AG04450 (cell line): ENCODE measurements around the gene BABAM2. TPM values are rescaled to one million over a fixed set of nuclear protein-coding genes. Genes with fewer than 3 reads are reported as not detected.

ENCODE experiments used
- CTCF ChIA-PET: fragments of 300-600, 350-600 bp; formaldehyde crosslinking; extraction: SDS; loops from one replicate; lab custom pipeline; 2022; ENCODE audit warnings: antibody characterized with exemption, inconsistent platforms; lab: Charles Lee
- POLR2A ChIA-PET: fragments of 350-600 bp; formaldehyde crosslinking; extraction: SDS; loops from one replicate; lab custom pipeline; 2021; ENCODE audit warnings: antibody characterized with exemption, inconsistent platforms; lab: Yijun Ruan, JAX
- DNase-seq: peaks from one replicate; pipeline ENCODE4 v3.0.0-alpha.2; 2011; ENCODE audit warnings: low read depth, low spot score
- H3K27ac ChIP-seq: one replicate; pipeline ENCODE4 v1.5.1; 2012; ENCODE audit warnings: low read depth, low read length, control low read depth
- H3K27me3 ChIP-seq: one replicate; pipeline ENCODE4 v1.6.0; 2012; ENCODE audit warnings: low read length; ENCODE audit not compliant: control insufficient read depth, insufficient read depth
- H3K4me3 ChIP-seq: 2 replicates; pipeline ENCODE4 v1.5.1; 2011; ENCODE audit warnings: mild to moderate bottlenecking, low read depth, low read length, control low read depth
- H3K9me3 ChIP-seq: 2 replicates; pipeline ENCODE4 v1.5.1; 2012; ENCODE audit warnings: low read length; ENCODE audit not compliant: control insufficient read depth, insufficient read depth
- polyA plus RNA-seq: library from polyadenylated mRNA; depleted of rRNA; stranded (reverse); fragments of >200 nt; gene quantifications from 2 replicates; pipeline ENCODE4 v1.2.3, GENCODE V29; 2011
- TF ChIP-seq, protein P1 (sequence below): IDR thresholded peaks from 2 replicates; pipeline ENCODE4 v1.5.1; 2011; ENCODE audit warnings: low read depth, low read length, control low read depth, inconsistent platforms

The BABAM2 gene
- polyA plus RNA-seq, 1 experiment: 44.5 TPM

- TF ChIP-seq, protein P1, sequence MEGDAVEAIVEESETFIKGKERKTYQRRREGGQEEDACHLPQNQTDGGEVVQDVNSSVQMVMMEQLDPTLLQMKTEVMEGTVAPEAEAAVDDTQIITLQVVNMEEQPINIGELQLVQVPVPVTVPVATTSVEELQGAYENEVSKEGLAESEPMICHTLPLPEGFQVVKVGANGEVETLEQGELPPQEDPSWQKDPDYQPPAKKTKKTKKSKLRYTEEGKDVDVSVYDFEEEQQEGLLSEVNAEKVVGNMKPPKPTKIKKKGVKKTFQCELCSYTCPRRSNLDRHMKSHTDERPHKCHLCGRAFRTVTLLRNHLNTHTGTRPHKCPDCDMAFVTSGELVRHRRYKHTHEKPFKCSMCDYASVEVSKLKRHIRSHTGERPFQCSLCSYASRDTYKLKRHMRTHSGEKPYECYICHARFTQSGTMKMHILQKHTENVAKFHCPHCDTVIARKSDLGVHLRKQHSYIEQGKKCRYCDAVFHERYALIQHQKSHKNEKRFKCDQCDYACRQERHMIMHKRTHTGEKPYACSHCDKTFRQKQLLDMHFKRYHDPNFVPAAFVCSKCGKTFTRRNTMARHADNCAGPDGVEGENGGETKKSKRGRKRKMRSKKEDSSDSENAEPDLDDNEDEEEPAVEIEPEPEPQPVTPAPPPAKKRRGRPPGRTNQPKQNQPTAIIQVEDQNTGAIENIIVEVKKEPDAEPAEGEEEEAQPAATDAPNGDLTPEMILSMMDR: no peak
- no peaks in the 10 kb centered on the region for H3K27me3 ChIP-seq
- no peaks in the 10 kb centered on the region for H3K9me3 ChIP-seq
- no peak overlapping the region for H3K27ac ChIP-seq
- no peak overlapping the region for H3K4me3 ChIP-seq
- POLR2A ChIA-PET: no interaction called here
- CTCF ChIA-PET: no interaction called here
- DNase-seq: no peak
These were observed 144.7 kb downstream of the BABAM2 start for GRCh38 chr2:28035163-28035690.

DNA sequence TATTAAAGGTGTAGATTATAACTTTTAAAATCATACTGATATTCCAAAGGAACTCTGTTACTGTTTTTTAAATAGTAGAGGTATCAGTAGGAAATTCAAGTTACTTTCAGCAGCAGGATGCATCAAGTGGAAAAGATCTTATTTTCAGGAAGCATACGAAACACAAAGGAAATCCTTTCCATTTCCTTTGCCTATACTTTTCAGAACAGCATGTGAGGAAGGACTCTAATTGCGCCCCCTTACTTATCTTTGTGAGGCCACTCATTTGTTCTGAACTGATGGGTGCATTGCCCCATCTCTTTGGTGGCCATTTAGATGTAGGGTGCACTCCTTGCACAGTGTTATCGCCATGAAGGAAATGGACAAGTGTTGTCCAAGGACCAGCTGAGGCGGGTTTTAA lies 145.3 kb downstream of the BABAM2 start:
- Histone ChIP-seq H3K9me3 (no peaks in the 10 kb centered on the region), H3K27me3 (no peaks in the 10 kb centered on the region), H3K27ac (no peak overlapping the region), H3K4me3 (no peak overlapping the region)
- ChIA-PET CTCF (no interaction called here), POLR2A (no interaction called here)
- no peak for DNase-seq
- TF ChIP-seq, protein P1: no peak

DNA sequence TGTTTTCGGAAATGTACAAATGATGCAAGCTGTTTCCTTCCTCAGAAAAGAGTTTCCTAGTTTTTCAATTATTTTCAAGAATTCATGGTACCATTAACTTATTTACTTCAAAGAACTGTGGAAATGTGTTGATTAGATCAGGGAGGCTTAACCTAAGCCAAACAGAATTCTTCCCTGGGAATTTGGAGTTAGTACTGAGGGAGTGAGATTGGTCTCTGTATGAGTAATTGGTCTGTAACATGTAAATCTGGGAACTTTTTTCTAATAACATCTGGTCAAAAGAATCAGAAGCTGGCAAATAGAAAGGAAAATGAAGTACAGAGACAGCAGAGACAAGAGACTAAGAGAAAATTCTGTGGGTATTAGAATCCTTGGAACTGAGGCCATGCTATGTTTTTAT lies 145.8 kb downstream of the BABAM2 start:
- ChIA-PET CTCF (no interaction called here), POLR2A (no interaction called here)
- no peaks in the 10 kb centered on the region for H3K9me3 ChIP-seq
- no peaks in the 10 kb centered on the region for H3K27me3 ChIP-seq
- no peak overlapping the region for H3K4me3 ChIP-seq
- no peak for DNase-seq
- TF ChIP-seq, protein P1: no peak
- no peak overlapping the region for H3K27ac ChIP-seq

DNA sequence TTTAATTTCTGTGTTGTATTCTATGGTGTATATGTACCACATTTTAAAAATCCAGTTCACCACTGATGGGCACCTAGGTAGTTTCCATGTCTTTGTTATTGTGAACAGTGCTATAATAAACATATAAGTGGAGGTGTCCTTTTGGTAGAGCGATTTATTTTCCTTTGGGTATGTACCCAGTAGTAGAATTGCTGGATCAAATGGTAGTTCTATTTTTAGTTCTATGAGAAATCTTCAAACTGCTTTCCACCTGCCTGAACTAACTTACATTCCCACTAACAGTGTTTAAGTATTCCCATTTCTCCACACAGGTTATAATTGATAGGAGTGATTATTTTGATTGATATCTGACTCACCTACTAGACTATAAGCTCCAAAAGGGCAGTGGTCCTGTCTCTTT lies 148.2 kb downstream of the BABAM2 start:
- TF ChIP-seq, protein P1: no peak
- no peaks in the 10 kb centered on the region for H3K9me3 ChIP-seq
- ChIA-PET POLR2A (no interaction called here), CTCF (no interaction called here)
- DNase-seq: no peak
- no peaks in the 10 kb centered on the region for H3K27me3 ChIP-seq
- no peak overlapping the region for H3K4me3 ChIP-seq
- no peak overlapping the region for H3K27ac ChIP-seq

DNA sequence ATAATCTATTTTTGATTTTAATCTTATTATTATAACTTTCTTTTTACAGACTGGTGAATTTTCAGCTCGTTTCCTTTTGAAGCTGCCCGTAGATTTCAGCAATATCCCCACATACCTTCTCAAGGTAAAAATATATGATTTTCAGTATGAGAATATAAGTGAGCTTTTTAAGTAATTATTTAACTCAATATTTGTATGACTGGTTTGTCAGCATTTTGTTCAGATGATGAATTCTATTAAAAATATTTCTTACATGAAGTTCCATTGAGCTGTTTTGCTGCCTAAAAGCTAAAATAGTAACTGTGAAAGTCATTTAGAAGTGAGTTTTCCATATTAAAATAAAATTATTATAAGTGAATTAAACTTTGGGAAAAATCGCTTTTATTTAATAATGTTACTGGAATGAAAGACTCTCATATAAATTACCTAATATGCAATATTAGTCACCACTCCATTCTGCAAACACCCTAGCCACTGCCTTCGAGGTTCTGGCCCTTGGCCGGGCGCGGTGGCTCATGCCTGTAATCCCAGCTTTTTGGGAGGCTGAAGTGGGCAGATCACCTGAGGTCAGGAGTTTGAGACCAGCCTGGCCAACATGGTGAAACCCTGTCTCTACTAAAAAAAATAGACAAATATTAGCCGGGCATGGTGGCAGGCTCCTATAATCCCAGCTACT lies 155.3 kb downstream of the BABAM2 start:
- CTCF ChIA-PET: interaction anchor here (0.6 to 1.2 kb wide), 2 partner anchors 18 to 342 kb away, joined by 3 to 4 read pairs; no protein-coding TSS in a partner anchor
- Histone ChIP-seq H3K27me3 (no peaks in the 10 kb centered on the region), H3K9me3 (no peaks in the 10 kb centered on the region), H3K4me3 (no peak overlapping the region), H3K27ac (no peak overlapping the region)
- DNase-seq: no peak
- TF ChIP-seq, protein P1: no peak
- POLR2A ChIA-PET: no interaction called here
